T-helper 1 cell treated with Interleukin-12 subunit alpha and Interleukin-12 subunit beta and Interleukin-4 antibody, amounts not matched to agents 30 ng/mL and 1 ng/mL, for 36 hours (primary cell): ENCODE data around the gene TMEM38B. TPM values are rescaled to one million over a fixed set of nuclear protein-coding genes. Genes with fewer than 3 reads are reported as not detected.

ENCODE experiments used
- intact Hi-C: fragments of 100-400 bp; cut with micrococcal nuclease; formaldehyde crosslinking; loops from one replicate; pipeline ENCODE4 v1.15.1; 2024
- total RNA-seq: library from RNA; stranded (reverse); gene quantifications from 2 replicates; pipeline ENCODE4 v1.2.3, GENCODE V29; 2022

TMEM38B gene, protein sequence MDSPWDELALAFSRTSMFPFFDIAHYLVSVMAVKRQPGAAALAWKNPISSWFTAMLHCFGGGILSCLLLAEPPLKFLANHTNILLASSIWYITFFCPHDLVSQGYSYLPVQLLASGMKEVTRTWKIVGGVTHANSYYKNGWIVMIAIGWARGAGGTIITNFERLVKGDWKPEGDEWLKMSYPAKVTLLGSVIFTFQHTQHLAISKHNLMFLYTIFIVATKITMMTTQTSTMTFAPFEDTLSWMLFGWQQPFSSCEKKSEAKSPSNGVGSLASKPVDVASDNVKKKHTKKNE
- total RNA-seq, result 5.7 and 7.9 TPM in 2 replicates

DNA sequence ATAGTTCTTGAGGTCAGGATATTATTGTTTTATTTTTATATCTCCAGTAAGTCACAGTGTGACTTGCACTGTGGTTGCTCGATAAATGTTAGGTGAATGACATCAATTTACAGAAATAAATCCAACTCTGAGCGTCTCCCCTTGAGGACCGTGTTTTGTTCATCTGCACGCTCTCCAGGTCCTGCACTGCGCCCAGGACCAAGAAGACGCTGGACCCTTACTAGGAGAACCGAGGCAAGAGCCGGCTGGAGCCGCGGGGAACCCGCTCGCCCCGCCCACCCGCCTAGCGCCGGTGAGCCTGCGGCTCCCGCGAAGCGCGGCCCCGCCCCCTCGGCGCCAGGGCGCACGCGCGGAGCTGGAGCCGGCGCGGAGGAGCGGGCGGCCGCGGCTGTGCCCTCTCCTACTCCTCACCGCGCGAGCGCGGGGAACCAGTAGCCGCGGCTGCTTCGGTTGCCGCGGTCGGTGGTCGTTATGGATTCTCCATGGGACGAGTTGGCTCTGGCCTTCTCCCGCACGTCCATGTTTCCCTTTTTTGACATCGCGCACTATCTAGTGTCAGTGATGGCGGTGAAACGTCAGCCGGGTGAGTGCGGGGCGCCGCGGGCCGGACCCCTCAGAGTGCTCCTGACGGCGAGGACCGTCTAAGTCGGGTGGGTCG is at the start of gene TMEM38B:
Gene TMEM38B (plus strand): TSS at position 352 of the 658 bp plus-strand sequence. CDS start 120 bp downstream, at position 472.
- intact Hi-C loops, result loop anchor here (1.0 to 10.0 kb wide), 16 partner anchors 14 to 1793 kb away; partner anchors contain the start of genes ABCA1, FKTN, FSD1L and KLF4

DNA sequence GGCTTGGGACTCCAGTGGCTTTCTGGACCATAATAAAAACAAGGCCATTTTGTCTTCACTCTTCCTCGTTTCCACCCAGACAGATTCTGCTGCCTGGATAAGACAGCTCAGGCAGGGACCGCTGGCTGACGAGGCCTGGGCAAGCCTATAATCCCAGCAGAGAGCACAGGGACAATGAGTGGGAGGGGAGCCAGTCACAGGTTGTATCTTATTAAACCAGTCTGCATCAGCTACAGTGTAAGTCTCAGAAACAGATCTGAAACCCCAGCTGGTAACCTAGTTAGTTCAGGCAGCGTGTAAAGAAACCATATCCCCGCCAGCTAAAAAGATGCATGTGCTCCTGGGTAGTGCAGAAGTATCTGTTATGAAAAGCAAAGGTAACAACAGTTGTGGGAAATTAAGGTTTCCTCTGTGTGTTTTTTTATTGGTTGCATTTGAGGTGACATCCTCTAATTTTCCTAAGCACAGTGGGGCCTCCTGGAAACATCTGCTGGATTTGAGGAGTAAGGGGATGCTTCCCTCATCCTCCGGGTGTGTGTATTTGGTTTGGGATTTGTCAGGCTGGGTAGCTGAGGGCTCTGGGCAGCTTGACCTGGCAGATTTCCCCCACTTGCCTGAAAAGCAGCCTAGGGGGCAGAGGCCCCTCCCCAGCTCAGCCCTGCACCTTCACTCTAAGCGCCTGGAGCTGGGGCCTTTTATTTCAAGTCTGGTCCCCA is 47.3 kb upstream of the TMEM38B start:
- intact Hi-C loops, result no loop called here

DNA sequence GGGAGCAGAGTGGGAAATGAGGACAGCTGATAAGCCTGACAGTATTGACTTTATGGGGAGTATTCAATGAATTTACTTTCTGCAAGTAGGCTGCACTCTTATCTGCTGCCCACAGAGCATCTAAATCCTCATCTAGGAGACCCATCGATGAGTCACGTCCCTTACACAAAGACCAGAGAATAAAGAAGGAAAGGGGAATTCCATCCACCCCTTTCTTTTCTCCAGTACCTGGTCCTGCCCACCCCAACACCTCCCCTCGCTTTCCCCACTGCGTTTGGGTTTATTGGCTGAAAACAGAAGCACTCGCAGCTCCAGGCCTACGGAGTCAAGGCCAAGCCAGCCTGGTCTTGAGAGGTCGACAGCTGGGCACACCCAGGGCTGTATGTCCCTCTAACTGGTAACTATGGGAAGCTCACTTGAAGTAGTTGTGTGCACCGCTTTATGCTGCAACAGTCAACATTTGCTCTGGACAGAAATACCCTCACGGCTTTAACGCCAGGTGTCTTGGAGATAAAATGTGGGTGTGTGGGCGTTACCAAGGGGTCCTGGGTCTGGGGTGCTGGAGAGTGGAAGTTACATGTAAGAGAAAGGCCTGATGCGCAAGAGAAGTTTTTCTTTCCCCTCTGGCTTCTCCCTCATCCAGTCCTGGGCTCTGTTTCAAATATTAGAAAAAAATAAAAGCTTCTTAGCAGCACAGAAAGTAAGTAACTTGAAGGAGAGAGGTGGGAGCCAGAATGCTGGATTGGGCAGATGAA is 46.6 kb upstream of the TMEM38B start:
- intact Hi-C loops, result no loop called here

DNA sequence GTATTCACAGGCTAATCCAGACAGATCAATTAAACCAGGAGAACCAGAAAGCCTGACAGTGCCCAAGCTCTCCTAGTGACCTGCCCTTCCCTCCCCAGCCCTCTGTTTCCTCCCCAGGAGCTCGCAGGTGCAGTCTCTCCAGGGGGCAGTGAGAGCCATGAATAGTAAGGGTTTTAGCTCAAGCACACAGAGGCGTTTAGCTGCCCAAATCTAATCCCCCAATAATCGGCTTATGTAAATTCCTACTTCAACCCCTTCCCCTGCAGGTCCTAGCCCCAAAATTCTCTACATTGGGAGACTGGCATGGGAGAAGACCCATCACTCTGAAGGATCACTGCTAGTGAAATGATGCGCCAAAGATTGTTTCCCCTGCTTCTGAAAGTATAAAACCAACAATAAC is 42.5 kb upstream of the TMEM38B start:
- intact Hi-C loops, result no loop called here

DNA sequence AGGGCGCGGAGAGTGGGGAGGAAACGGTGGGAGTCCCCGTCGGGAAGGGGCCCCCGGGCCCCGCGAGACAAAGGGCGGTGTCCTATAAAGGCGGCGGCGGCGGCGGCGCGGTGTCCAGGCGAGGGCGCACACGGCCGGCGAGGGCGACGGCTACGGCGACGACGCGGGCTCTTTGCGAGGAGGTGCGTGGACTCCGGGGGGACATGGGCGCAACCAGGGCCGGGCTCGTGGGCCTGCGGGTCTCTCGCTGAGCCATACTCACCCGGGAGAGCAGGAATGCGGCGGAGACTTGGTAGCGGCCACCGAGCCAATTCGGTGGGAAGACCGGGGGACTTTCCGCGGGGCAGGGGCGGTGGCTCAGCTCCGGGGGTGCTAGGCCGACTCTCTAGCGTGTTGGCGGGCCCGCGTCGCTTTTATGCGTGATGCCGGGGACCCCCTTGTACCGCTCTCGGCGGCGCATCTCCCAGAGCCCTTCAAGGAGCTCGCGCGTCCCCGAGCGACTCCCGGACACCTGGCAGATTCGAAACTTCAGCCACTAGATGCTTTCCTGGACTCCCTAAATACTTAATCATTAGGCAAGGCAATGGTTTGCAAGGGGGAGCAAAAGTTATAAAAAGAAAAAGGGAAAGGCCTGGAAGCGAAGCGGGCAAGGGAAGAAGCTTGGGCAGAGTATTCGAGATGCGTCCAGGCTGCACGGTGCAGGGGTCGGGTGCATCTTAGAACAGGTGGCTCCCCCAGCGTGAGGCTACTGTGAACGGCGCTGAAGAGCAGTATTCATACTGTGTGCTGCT is 38.0 kb upstream of the TMEM38B start:
- intact Hi-C loops, result loop anchor here (1.0 kb wide), 1 partner anchor 62 kb away; no protein-coding TSS in a partner anchor

DNA sequence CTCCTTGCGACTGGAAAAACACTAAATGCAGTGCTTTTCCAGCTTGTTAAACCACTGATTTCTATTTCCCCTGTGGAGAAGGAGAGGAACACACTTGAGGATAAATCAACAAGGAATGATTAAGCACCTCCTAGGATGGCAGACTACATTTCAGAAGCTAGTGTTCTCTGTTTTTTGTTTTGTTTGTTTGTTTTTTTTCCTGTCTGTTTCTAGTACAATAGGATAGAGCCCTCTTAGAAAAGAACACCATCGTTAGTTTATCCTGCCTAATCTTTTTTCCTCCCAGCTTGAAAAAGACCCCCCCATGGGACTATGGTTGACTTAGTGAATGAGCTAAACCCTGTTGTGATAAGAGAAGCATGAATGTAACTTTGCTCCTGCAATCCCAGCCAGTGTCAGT is 36.0 kb upstream of the TMEM38B start:
- intact Hi-C loops, result no loop called here

DNA sequence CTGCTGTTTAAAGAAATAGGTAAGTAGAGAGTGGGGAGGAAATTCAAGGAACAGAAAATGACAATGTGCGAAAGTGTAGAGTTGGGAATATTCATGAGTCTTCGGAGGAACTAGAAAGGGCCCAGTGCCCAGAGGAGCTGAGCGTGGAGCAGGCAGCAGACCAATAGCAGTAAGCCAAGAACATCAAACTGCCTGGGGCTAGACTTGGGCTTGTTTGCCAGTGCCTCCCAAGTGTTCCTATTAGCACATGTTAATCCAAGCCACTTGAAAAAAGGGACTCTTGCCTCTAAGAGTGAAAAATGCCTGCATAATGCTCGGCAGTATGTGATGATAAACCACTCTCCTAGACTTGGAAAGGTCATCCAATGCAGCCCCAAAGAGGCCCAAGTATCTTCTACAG is 33.3 kb upstream of the TMEM38B start:
- intact Hi-C loops, result no loop called here

DNA sequence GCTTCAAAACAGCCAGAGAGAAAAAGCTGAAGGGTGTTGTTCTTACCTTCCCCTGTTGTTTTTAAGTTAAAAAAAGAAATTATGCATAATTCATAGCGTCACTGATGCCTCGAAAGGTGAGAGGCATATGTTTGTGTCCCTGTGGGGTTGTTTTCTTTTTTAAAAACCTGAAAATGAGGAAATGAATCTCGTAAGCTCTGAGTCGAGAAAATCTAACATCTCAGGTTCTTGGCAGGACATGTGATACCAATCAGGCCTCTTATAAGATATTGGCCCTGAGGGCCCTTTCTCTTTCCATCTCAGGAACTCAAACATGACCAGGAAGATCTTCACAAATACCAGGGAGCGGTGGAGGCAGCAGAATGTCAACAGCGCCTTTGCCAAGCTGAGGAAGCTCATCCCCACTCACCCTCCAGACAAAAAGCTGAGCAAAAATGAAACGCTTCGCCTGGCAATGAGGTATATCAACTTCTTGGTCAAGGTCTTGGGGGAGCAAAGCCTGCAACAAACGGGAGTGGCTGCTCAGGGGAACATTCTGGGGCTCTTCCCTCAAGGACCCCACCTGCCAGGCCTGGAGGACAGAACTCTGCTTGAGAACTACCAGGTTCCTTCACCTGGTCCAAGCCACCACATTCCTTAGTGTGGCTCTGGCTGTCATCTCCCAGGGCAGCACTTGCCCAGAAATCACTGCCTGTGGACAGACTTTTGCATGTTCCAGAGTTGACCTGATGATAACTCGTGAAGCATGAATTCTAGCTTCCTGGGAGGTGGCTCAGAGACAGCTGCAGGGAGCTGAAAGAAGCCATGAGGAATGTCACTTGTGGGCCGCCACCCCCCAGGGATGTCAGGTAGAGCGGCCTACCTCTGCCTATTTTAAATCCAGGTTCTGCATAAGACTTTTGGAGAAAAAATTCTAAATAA is 31.9 kb upstream of the TMEM38B start, which contains the start of gene TAL2:
Gene TAL2 (plus strand): TSS at position 274 of the 921 bp plus-strand sequence. CDS start 40 bp downstream, at position 314.
- intact Hi-C loops, result no loop called here

DNA sequence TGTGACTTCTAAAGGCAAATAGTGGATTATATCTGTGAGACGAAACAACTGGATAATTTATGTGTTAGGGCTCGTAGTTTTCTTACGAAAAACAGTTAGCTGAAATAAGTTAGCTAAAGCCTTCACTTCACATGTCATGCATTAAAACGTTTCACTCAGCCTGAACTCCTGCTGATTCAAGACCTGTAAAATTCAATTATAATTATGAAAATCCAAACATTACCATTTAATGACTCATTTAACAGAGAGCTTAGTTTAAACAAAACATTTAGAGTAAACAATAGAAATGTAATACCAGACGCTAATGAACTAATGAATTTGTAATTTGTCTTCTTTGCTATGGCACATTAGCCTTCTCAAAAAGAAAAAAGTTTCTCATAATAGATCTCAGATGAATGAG is 30.4 kb upstream of the TMEM38B start:
- intact Hi-C loops, result no loop called here

DNA sequence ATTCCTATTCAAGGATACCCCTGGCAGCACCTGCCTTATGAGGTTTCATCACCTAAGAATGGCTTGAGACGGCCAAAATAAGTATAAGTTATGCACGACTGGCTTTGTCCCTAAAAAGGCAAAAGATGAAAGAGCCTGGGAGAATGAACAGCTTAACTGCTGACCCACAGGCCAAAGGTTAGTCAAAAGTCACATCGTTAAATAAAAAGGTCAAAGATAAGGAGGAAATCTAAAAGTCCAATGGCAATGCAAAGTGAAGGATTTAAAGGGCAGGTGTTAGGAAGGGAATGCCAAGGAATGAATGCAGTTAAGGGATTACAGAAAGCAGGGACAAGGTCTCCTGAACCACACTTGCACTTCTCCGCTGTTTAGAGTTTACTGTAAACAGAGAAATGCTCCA is 26.5 kb upstream of the TMEM38B start:
- intact Hi-C loops, result no loop called here

DNA sequence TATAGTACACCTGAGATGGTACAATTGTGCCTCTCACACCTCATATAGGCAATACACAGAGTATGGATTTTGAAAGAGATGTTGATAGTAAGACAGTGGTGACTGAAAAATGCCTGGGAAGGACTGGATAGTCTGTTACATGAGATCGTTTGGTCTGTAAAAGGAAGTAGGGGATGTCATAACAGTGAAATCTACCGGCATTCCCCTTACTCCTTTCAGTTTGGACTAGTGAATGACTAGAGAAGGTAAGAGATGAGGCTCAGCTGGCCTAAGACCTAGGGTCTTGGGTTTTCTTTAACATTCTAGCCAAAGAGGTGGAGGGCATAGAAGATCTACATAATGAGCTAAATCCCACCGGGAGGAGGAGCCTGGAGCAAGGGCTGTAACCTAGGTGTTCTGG is 24.0 kb upstream of the TMEM38B start:
- intact Hi-C loops, result no loop called here

DNA sequence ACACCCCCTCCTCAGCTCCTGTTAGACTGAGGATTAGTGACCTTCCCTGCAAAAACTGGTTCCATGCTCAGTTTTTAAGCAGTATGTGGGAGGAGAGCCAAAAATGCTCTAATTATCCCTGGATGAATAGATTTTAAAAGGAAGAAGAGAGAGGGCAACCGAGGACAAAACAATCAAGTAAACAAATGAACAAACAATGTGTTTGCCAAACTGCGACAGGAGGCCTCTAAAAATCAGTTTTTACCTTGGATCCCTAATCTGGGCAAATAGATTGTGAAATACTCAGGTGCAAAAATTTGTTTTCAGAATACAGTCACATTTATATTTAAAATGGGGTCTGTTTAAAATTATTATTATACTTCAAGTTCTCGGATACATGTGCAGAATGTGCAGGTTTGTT is 23.6 kb upstream of the TMEM38B start:
- intact Hi-C loops, result no loop called here

DNA sequence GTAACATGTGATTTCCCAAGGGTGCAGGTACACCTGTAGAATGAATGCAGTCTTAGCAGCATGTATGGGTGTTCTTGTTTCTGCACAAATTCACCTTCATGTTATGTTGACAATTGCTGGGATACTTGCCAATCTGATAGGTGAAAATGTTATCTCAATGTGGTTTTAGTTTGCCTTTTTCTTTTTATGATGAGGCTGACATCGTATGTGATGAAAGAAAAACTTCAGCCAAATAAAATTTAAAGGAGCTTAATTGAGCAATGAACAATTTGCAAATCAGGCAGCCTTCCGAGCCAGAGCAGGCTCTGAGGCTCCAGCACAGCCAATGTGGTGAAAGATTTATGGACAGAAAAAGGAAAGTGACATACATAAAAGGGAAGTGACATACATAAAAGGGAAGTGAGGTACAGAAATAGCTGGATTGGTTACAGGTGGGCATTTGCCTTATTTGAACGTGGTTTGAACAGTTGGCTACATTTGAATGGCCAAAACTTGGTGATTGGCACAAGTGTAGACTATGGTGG is 21.6 kb upstream of the TMEM38B start:
- intact Hi-C loops, result no loop called here

DNA sequence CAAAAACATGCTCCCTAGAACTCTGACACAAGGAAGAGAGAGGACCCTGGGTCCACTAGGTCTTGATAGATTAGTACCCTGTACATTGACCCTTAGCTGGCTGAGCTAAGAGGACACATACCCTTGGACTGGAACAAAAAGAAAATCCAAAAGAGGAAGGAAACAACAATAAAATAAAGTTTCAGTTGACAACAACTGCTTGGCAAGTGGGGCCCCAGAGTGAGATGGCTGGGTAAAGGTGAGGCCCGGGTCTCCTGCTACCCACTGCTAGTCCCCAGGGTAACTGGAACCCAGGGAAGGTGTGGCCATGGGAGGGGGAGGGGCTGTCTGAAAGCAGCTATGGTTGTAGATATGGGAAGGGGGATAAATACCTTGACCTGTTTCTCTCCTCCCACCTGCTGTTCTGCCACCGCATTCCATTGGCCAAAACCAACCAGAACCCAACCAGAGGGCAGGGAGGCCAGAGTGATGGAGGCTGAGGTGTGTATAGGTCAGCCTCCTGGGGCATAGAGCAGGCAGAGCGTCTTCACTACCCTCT is 20.4 kb upstream of the TMEM38B start:
- intact Hi-C loops, result no loop called here

DNA sequence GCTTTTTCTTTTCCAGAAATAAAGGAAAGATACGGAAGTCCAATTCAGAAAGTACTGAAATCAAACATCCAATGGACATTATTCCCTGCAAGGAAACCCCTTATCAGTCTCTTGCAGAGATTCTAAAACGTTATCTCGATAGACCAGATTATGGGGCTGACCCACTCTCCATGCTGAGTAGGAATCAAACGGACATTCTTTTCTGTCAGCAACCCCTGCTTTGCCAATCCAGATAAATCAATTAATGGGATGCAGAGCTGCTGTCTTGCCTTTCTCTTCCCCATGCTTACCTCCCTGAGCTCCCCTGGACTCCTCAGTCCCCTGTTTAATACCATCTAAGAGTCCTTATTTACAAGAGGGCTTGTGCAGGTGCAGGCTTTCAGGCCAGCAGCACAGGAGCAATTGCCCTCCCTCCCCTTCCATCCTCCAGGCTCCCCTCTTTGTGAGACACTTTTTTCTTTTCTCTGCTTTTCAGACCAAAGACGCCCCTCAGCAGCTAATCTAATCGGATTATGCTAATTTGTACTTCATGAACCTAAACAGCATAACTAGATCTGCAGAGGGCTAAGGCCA is 17.9 kb upstream of the TMEM38B start:
- intact Hi-C loops, result no loop called here

DNA sequence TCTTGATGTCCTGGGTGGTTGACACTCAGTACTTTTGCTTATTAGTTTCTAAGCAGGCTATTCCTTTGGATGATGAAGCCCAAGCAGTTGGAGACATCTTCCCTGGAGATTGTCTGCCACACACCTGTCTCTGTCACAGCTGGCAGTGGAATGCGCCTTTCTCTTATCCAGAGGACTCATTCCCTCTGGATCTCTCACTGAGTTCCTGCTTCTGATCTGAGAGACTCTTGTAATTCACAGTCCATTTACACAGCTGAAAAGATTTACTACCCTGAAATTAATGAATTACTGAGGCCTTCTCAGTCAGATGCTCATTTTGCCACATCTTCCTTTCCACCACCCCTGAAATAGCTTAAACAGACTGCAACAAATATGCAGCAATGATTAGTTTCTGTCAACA is 16.2 kb upstream of the TMEM38B start:
- intact Hi-C loops, result no loop called here

DNA sequence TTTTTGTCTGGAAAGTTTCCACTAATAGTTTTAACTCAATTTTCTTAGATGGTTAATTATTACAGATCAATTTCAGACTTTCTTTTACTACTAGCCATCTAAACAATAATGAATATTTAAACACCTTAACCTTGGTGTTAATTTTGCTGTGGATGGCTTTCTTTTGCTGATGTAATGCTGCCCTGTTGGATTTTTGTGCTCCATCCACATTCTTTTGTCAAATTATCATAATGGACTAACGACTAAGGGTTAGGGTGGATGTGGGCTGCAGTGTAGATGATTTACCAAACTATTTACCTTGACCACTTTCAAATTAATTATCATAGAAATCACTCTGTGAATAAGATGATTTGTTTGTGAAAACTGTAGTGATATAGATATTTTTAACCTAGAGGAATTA is 15.6 kb upstream of the TMEM38B start:
- intact Hi-C loops, result no loop called here

DNA sequence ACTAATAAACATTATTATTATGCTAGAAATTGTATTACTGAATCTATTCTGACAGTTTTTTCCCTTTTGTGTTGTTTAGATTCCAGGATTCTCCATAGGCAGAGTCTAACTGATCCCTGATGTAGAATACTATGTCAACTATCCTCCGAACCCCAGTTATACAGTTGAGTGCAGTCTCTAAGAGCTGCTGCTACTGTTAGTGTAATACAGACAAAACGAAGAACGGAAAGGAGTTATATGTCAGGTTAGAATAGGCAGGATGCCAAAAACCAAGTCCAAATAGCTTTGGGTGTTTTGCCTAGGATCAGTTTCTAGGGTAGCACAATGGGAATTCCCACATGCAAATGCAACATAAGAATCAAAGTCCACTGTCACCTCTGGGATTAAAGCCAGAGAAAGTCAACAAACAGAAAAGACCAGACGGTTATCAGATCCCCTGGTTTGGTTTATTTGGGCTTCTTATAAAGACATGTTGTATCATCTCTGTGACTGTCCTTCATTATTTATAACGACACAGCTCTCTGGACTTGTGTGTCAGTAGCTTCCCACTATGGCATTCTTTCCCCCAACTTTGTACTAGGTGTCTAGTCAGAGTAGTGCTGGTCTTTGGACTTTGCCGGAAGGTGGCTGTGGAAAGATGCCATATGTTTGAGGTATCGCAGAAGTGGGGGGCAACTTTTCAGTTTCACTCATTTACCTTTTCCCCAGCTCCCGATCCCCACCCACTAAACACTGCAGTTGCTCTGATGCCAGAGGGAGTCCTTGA is 14.9 kb upstream of the TMEM38B start:
- intact Hi-C loops, result no loop called here
